Stimulated activated CD8-positive, alpha-beta memory T cell treated with anti-CD3 and anti-CD28 coated beads, Interleukin-4, amount 100 ng/mL, for 4 hours (primary cell): ENCODE measurements around the gene THAP4.
"Not testable (repeated sequence)": the region's sequence is repeated elsewhere in the genome, so short reads cannot be mapped to it uniquely, and the experiment has no call there.

Source experiments
- DNase-seq, 2 donors: peaks; one replicate each; pipeline ENCODE4 v3.0.0-alpha.2; 2020; ENCODE audit warnings: low read depth in 2 of 2, low spot score in 1 of 2

The THAP4 gene

DNA sequence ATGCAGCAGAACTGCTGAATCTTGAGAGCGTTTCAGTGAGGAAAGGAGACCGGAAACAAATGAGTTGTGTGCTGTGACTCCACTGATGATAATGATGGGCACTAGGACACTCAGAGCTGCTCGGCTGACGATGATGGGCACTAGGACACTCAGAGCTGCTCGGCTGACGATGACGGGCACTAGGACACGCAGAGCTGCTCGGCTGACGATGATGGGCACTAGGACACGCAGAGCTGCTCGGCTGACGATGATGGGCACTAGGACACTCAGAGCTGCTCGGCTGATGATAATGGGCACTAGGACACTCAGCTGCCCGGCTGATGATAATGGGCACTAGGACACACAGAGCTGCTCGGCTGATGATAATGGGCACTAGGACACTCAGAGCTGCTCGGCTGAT is 47.1 kb downstream of the THAP4 start:
- not testable (repeated sequence) for DNase-seq

DNA sequence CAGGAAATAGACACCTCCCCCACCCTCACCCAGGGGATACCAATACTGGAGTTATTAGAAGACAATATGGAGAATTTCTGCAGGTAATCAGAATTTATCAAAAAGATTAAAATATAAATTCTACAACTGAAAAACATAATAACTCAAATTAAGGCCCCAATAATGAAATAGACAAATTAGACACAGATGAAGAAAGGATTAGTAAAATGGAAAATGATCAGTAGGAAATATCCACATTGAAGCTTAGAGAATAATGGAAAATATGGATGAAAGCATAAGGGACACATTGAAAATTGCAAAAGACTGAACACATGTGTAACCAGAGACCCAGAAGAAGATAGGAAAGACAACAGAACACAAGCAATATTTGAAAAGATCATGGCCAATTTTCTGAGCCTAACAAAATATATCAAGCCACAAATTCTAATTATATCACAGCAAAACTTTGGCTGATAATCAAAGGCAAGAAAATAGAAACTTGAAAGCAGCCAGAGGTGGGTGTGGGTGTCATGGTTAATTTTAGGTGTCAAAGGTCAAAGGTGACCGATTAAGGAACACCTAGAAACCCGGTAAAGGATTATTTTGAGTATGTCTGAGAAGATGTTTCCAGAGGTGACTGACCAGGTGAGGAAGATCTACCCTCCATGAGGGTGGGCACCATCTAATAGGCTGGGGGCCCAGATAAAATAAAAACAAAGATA is 50.2 kb downstream of the THAP4 start:
- no peak for DNase-seq

DNA sequence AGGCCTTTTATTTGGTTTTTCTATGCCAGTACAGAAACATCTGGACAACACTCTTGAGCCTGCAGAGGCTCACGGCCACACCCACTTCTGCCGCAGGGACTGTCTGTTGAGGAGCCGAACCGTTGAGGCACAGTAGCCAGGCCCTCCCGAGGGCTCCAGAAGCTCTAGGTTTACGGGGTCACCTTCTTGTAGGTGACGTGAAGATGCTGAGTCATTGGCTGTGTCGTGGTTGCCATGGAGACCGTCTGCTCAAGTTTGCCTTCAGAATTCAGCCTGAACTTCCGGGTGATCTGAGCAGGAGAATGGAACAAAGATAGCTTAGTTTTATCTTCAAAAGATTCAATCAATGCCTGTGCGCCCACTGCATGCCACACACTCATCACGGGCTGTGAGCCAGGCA is 52.5 kb downstream of the THAP4 start:
- DNase-seq: no peak

DNA sequence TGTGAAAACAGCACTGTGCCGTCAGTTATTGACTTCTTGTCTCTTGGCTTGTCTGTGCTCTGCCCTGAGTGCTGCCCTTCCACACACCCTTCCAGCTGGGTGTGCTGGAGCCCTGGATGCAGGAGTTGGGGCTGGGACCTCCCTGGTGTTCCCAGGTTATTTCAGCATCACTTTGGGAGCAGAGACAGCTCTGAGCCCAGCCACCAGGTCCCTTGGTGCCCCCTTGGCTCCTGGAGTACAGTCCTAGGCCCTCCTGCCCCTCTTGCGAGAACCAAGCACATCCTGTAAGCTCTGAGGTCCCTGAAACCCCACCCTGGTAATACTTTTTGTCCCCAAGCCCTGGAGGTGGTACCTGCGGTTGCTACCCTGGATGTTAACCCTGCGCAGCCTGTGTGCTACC is 54.2 kb downstream of the THAP4 start:
- DNase-seq: no peak

DNA sequence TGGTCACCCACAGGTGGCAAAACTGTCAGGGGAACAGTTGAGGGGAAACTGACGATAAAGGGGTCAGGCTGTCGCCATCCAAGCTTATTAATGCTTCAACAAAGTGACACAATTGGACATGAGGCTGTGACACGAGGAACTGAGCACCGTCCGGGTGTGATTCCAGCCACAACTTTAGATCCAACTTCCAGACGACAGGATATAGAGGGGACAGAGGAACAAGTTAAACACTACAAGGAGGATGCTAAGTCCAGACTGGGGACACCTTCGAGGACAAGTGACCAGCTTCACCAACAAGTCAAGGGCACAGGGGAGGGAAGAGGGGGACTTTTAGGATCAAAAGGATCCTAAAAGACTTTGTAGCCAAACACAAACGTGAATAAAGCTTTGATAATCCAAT is 54.6 kb downstream of the THAP4 start:
- no peak for DNase-seq

DNA sequence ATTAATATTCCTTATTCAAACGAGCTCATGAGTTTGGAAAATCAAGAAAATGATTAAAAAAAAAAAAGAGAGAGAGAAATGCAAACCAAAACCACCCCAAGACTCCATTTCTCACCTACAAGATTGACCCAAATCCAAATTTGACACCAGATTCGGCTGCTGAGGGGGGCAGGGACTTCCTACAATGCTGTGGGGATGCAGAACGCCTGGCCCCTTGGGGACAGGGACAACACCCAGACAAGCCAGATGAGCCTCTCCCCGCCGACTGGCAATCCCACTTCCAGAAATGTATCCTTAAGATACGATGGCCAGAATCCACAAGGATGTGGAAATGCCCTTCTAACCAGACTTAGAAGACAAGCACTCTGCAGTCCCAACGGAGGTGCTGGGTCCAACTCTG is 57.7 kb downstream of the THAP4 start:
- no peak for DNase-seq

DNA sequence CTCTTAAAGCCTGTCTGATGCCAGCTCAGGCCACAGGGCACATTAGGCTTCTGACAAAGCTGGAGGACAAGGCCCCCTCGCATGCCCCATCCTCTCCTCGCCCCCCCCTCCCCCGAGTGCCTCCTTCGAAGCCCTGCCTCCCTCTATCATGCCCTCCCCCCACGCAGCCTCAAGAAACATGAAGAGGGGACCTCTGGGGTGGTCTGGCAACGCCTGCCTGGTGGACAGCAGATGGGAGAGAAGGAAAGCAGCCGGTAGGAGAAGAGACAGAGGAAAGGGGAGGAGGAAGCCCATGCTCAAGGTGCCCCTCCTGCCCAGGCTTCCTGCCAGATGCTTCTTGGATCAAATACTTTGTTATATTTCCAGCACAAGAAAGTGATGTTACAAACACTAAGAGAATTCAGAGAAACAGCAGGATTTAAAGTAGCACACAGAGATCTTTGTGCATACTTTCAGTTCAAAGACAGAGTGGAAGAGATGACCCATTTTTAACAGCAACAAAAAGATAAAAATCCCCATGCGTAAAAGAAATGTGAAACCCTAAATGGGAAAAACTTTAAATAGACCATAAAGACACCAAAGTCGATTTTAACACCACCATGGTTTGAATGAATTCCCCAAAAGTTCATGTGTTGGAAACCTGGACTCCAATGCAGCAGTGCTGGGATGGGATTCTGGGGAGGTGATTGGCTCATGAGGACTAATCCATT is 59.4 kb downstream of the THAP4 start:
- DNase-seq: no peak

DNA sequence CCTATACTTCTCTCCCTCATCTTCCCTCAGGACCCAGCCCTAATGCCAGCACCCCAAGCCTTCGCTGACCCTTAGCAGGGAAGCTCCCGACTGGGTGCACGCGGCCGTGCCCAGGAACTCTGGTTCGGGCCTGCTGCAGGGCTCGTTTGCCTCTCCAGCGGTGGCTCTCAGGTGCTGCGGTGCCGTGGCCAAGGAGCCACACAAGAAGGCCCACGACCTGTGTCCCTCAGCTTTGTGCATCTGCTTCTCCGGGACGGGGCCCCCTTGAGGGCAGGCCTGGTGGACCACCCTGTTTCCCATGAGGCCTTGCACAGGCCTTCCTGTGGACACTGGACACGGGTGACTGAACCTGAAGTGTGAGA is 60.7 kb downstream of the THAP4 start:
- no peak for DNase-seq

DNA sequence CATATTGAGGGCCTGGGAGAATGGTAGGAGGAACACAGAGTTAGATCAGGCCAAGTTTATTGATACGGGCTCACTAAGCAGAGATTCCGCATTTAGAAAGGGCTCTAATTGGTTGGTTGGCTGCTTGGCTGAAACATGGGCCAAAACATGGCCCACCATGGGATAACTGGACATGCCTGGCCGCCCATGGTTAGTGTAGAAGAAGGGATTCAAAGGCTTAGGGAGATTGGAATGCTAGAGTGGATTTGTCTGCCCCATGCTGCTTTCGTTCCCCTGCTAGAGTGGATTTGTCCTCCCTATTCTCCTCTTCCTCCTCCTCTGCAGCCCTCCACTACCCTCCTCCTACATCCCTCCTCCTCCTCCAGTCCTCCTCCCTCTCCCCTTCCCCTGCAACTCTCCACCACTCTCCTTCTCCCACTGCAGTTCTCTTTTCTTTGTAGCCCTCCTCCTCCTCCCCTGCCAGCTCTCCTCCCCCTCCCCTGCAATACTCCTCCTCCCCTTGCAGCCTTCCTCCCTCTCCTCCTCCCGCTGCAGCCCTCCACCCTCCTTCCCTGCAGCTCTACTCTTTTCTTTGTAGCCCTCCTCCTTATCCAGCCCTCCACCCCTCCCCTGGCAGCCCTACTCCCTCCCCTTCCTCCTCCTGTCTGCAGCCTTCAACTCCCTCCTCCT is 61.2 kb downstream of the THAP4 start:
- DNase-seq: no peak

DNA sequence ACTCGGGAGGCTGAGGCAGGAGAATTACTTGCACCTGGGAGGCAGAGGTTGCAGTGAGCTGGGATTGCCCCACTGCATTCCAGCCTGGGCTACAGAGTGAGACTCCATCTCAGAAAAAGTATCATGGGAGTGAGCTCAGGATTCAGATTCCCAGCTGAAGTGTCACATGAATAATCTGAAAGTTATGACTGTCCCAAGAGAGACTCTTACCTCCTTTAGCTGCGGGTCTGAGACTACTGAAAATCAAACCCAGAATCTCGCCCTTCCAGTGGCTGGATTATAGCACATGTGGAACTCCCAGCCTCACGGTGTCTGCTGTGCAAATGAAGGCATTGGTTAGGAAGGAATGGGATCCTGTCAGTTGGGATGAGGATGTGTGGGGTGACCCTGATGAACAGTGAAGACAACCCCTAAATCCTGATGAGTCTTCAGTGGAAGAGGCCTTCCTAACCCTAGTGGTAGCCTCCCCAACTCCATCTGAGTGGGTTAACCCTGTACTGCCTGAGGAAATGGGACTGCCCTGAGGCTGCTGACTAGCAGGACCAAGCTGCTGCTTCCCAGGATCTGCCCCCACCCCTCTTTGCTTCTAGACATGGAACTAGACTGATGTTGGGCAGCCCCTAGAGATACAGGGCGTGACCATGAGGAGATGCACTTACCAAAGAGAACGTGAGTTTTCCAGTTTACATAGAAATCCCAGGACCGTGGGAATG is 61.9 kb downstream of the THAP4 start:
- no peak for DNase-seq

DNA sequence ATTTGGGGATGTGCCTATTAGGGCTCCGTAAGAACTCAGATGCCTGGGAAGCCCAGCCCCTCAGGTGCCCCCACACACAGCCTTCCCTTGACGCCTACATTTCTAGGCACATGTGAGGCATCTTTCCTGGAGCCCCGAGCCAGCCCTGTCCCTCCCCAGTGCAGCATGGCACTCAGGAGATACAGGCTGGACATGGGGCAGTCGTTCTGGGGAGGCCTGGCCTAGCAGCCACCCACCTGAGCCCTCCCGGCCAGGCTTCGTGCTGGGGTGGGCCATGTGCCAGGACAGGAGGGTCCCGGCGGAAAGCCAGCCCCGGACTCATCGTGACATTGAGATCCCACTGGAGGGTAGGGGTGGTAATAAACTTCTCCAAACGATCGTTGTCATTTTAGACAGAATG is 63.2 kb downstream of the THAP4 start:
- DNase-seq: no peak

DNA sequence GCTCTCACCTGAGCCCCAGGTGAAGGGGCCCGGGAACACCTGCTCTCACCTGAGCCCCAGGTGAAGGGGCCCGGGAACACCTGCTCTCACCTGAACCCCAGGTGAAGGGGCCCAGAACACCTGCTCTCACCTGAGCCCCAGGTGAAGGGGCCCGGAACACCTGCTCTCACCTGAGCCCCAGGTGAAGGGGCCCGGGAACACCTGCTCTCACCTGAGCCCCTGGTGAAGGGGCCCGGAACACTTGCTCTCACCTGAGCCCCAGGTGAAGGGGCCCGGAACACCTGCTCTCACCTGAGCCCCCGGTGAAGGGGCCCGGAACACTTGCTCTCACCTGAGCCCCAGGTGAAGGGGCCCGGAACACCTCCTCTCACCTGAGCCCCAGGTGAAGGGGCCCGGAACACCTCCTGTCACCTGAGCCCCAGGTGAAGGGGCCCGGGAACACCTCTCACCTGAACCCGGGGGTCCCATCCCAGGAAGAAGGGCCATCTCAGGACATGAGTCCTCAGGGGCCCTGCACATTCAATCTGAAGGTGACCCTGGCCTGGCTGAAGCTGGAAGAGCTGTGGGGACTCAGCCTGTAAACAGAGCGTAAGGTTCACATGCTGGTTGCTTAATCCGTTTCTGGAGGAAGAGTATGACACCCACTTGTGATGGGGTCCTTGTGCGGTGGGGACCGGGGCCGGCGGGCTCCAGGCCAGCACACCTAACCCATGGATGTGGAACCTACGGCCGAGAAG is 63.9 kb downstream of the THAP4 start:
- not testable (repeated sequence) for DNase-seq

DNA sequence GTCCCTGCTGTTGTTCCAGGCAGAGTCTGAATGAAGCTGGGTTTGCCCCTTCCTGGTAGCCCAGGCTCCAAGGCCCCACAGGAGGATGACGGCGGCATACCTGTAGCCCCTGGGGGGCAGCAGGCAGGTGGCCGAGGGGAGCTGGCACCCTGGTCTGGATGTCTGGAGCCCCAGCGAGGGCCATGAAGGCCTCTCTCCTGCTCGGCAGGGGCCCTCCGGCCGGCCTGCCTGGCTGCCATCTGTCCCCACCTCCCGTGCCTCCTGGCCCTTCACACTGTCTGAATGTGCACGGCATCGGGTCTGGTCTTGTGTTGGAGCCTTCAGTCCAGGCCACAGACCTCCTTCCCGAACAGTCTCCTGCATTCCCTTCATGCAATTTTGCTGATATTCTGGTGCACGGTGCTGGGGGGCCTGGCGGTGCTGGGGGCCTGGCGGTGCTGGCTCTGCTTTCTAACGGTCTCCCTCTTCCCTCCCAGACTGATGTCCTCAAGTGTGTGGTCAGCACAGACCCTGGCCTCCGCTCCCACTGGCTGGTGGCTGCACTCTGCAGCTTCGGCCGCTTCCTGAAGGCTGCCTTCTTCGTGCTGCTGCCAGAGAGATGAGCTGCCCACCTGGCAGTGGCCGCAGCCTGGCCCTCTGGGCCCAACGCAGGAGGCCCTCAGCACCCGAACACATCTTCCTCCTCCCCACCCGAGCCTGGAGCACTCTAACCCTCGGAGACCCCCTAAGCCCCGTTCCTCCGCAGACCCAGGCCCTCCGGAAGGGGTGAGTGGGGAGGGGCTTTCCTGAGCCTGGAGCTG is 64.9 kb downstream of the THAP4 start:
- no peak for DNase-seq

DNA sequence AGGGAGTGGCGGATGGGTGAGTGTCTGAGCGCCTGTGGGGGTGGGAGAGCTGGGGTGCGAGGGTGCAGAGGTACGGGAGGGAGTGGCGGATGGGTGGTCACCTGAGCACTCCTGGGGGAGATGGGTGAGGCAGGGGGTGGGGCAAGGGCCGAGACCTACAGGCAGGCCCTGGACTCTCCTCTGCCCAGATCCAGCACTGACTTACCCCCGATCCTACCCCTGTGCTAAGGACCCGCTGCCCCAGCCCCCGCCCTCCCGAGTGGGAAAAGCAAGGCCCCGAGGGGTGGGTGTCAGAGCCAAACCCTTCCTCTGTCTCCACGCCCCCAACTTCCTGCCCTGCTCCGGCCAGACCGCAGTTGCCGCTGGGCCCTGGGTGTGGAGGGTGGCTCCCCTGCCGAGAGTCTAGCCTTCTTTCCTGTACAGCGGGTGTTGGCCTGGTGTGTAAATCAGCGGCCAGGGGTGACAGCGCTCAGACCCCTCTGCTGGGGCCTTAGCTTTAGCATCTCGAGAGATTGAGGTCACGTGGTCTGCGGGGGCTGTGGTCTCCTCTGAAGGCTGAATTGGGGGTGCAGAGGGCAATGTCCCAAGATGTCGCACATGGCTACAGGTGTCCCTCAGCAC is 65.9 kb downstream of the THAP4 start:
- no peak for DNase-seq

DNA sequence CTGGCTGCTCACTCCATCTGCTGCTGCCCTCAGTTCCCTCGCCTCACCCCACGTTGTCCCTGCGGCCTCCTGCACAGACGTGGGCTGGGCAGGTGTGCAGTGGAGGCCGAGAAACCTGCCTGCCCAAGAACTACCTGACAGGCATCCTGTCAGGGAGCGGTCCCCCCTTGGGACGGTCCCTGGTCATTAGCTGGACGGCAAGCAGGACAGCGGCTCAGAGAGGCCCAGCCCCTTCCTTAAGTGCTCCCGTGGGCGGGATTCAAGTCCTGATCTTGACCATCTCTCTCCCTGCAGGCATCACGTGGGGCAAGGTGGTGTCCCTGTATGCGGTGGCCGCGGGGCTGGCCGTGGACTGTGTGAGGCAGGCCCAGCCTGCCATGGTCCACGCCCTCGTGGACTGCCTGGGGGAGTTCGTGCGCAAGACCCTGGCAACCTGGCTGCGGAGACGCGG is 67.1 kb downstream of the THAP4 start:
- DNase-seq: no peak

DNA sequence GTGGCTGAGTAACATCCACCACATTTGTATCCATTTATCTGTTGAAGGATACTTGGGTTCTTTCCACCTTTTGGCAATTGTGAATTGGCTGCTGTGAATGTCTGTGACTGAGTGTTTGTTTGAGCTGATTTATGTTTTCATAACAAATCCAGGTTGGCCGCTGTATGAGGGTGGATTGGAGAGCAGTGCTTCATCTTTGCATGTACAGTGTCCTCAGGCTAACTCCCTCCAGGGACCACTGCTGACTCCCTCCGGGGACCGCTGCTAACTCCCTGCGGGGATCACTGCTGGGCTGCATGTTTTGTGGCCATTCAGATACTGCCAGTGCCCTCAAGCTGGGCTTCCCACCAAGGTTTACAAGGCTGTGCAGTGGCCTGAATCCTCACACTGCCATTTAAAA is 68.2 kb downstream of the THAP4 start:
- DNase-seq: no peak

DNA sequence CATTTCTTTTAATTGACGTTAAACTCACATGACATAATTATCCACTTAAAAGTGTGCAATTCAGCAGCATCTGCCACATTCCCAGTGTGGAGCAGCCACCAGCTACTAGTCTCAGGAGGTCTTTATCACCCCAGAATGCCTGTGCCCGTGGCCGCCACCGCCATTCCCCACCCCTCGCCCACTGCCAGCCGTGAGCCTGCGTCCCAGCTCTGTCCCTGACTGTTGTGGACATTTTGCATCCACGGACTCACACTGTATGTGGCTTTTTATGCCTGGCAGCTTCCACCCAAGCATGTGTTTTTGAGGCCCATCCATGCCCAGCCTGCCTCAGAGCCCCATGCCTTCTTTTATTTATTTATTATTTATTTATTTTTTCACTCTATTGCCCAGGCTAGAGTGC is 69.2 kb downstream of the THAP4 start:
- no peak for DNase-seq

DNA sequence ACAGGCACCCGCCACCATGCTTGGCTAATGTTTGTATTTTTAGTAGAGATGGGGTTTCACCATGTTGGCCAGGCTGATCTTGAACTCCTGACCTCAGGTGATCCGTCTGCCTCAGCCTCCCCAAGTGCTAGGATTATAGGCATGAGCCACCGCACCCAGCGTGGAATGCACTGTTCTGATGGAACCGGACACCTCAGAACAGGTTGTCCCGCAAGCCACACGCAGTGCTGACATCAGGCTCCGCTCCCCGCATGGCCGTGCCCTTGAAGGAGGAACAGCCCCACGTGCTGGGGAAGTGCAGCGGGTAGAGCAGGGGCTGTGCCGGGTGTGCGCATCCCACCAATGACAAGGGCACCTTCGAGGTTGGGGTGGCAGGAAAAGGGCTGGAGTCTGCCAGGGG is 69.7 kb downstream of the THAP4 start:
- DNase-seq: not testable (repeated sequence)

DNA sequence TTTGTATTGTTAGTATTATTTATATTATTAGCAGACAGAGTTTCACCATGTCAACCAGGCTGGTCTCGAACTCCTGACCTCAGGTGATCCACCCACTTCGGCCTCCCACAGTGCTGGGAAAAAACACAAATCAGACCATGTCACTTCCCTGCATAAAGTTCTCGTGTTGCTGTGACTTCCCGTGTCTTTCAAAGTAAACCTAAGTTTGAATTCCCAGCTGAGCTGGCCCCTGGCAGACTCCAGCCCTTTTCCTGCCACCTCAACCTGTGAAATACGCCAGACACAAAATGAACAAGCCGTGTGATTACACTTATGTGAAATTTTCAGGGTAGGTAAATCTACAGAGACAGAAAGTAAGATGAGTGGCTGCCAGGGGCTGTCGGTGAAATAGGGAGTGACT is 70.5 kb downstream of the THAP4 start:
- DNase-seq: no peak

DNA sequence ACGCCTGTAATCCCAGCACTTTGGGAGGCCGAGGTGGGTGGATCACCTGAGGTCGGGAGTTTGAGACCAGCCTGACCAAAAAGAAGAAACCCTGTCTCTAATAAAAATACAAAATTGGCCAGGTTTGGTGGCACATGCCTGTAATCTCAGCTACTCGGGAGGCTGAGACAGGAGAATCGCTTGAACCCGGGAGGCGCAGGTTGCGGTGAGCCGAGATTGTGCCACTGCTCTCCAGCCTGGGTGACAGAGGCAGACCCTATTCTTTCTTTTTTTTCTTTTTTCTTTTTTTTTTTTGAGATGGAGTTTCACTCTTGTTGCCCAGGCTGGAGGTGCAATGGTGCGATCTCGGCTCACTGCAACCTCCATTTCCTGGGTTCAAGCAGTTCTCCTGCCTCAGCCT is 70.9 kb downstream of the THAP4 start:
- not testable (repeated sequence) for DNase-seq
